NCI-H187 treated with DMSO at 0.1 percent for 48 hours (cell line): Measurements from ENCODE around the gene CLDN1.
"Not testable (repeated sequence)": the region's sequence is repeated elsewhere in the genome, so short reads cannot be mapped to it uniquely, and the experiment has no call there.

Experiments used
- DNase-seq: peaks from one replicate; lab custom pipeline; 2025; lab: John Stamatoyannopoulos, UW

CLDN1 gene

GRCh38 chr3:190291994-190292584 is 30.2 kb downstream of the CLDN1 start:
- no peak for DNase-seq

- DNase-seq = no peak
These were observed 32.3 kb downstream of the CLDN1 start for GRCh38 chr3:190289989-190290388.

- no peak for DNase-seq
These were observed 33.4 kb downstream of the CLDN1 start for GRCh38 chr3:190288836-190289235.

GRCh38 chr3:190286014-190286413 is 36.2 kb downstream of the CLDN1 start:
- no peak for DNase-seq

GRCh38 chr3:190281308-190282051 is 40.8 kb downstream of the CLDN1 start:
- DNase-seq = no peak

- no peak for DNase-seq
These were observed 42.6 kb downstream of the CLDN1 start for GRCh38 chr3:190279690-190280089.

- no peak for DNase-seq
These were observed 49.5 kb downstream of the CLDN1 start for GRCh38 chr3:190272747-190273146.

- no peak for DNase-seq
These were observed 53.1 kb downstream of the CLDN1 start for GRCh38 chr3:190269101-190269500.

- not testable (repeated sequence) for DNase-seq
These were observed 54.8 kb downstream of the CLDN1 start for GRCh38 chr3:190267464-190267863.

GRCh38 chr3:190266913-190267290 is 55.3 kb downstream of the CLDN1 start:
- no peak for DNase-seq

GRCh38 chr3:190266265-190266912 is 55.9 kb downstream of the CLDN1 start:
- no peak for DNase-seq

GRCh38 chr3:190265796-190266195 is 56.5 kb downstream of the CLDN1 start:
- no peak for DNase-seq

- DNase-seq = no peak
These were observed 57.1 kb downstream of the CLDN1 start for GRCh38 chr3:190265126-190265525.

- no peak for DNase-seq
These were observed 60.5 kb downstream of the CLDN1 start for GRCh38 chr3:190261740-190262139.

- DNase-seq = no peak
These were observed 61.2 kb downstream of the CLDN1 start for GRCh38 chr3:190261015-190261414.

GRCh38 chr3:190260301-190260700 is 61.9 kb downstream of the CLDN1 start:
- no peak for DNase-seq

GRCh38 chr3:190258634-190259033 is 63.6 kb downstream of the CLDN1 start:
- no peak for DNase-seq
